ENCODE measurements around the gene CALHM3. TPM values are rescaled to one million over a fixed set of nuclear protein-coding genes. Genes with fewer than 3 reads are reported as not detected.

The CALHM3 gene
- total and polyA plus RNA-seq, 2 donors from 2014 or later: not detected

- Histone ChIP-seq H3K27ac (ENCODE audit: low read depth in 2 of 2, low read length in 2 of 2) (no peak overlapping the region), H3K4me1 (ENCODE audit: control insufficient read depth in 2 of 3, insufficient read depth in 2 of 3, low read depth in 1 of 3, low read length in 3 of 3) (no peaks in the 10 kb centered on the region), H3K4me3 (ENCODE audit: low read length in 3 of 3) (no peak overlapping the region), H3K9me3 (ENCODE audit: control insufficient read depth in 2 of 3, insufficient read depth in 1 of 3, low read length in 3 of 3) (no peaks in the 10 kb centered on the region), H3K9ac (ENCODE audit: low read length in 3 of 3) (no peak overlapping the region), H3K27me3 (ENCODE audit: control insufficient read depth, insufficient read depth, low read length) (no peaks in the 10 kb centered on the region), H3K36me3 (ENCODE audit: control insufficient read depth in 2 of 3, insufficient read depth in 3 of 3, low read length in 3 of 3) (peaks cover 0 to 54% (median 28%) of the 10 kb centered on the region in 3 donors)
- FAIRE-seq (no peak), DNase-seq (no peak)
- no peak for TF ChIP-seq CTCF (IDR thresholded peaks at IDR 0.05; ENCODE audit: borderline replicate concordance, extremely low read depth, insufficient read depth)
- intact Hi-C loops (cut with DNase I): no loop called here
These were observed 39.3 kb downstream of the CALHM3 start for GRCh38 chr10:103439776-103440175.

- intact Hi-C loops (cut with DNase I): no loop called here
- FAIRE-seq (no peak), DNase-seq (no peak)
These were observed 45.2 kb downstream of the CALHM3 start for GRCh38 chr10:103433858-103434257.

GRCh38 chr10:103431902-103432301 is 47.1 kb downstream of the CALHM3 start:
- no peak for TF ChIP-seq CTCF (IDR thresholded peaks at IDR 0.05; ENCODE audit: borderline replicate concordance, extremely low read depth, insufficient read depth)
- H3K27me3 ChIP-seq (ENCODE audit: control insufficient read depth, insufficient read depth, low read length): no peaks in the 10 kb centered on the region
- no peaks in the 10 kb centered on the region for H3K9me3 ChIP-seq (ENCODE audit: control insufficient read depth in 2 of 3, insufficient read depth in 1 of 3, low read length in 3 of 3)
- DNase-seq: no peak
- intact Hi-C loops (cut with DNase I): no loop called here
- peaks cover 3 to 30% (median 23%) of the 10 kb centered on the region in 3 donors for H3K36me3 ChIP-seq (ENCODE audit: control insufficient read depth in 2 of 3, insufficient read depth in 3 of 3, low read length in 3 of 3)
- H3K27ac ChIP-seq (ENCODE audit: low read depth in 2 of 2, low read length in 2 of 2): no peak overlapping the region
- no peaks in the 10 kb centered on the region for H3K4me1 ChIP-seq (ENCODE audit: control insufficient read depth in 2 of 3, insufficient read depth in 2 of 3, low read depth in 1 of 3, low read length in 3 of 3)
- no peak for FAIRE-seq
- H3K4me3 ChIP-seq (ENCODE audit: low read length in 3 of 3): no peak overlapping the region
- no peak overlapping the region for H3K9ac ChIP-seq (ENCODE audit: low read length in 3 of 3)

More at GRCh38 chr10:103433858-103434257, 45.2 kb downstream of the CALHM3 start:
- Histone ChIP-seq H3K27ac (ENCODE audit: low read depth in 2 of 2, low read length in 2 of 2) (no peak overlapping the region), H3K9ac (ENCODE audit: low read length in 3 of 3) (no peak overlapping the region), H3K4me1 (ENCODE audit: control insufficient read depth in 2 of 3, insufficient read depth in 2 of 3, low read depth in 1 of 3, low read length in 3 of 3) (no peaks in the 10 kb centered on the region), H3K9me3 (ENCODE audit: control insufficient read depth in 2 of 3, insufficient read depth in 1 of 3, low read length in 3 of 3) (no peaks in the 10 kb centered on the region), H3K4me3 (ENCODE audit: low read length in 3 of 3) (no peak overlapping the region), H3K27me3 (ENCODE audit: control insufficient read depth, insufficient read depth, low read length) (no peaks in the 10 kb centered on the region), H3K36me3 (ENCODE audit: control insufficient read depth in 2 of 3, insufficient read depth in 3 of 3, low read length in 3 of 3) (peaks cover 3 to 32% (median 23%) of the 10 kb centered on the region in 3 donors)
- no peak for TF ChIP-seq CTCF (IDR thresholded peaks at IDR 0.05; ENCODE audit: borderline replicate concordance, extremely low read depth, insufficient read depth)

- Histone ChIP-seq H3K4me3 (ENCODE audit: low read length in 3 of 3) (no peak overlapping the region), H3K36me3 (ENCODE audit: control insufficient read depth in 2 of 3, insufficient read depth in 3 of 3, low read length in 3 of 3) (peaks cover 5 to 32% (median 24%) of the 10 kb centered on the region in 3 donors), H3K9ac (ENCODE audit: low read length in 3 of 3) (no peak overlapping the region), H3K9me3 (ENCODE audit: control insufficient read depth in 2 of 3, insufficient read depth in 1 of 3, low read length in 3 of 3) (no peaks in the 10 kb centered on the region), H3K27ac (ENCODE audit: low read depth in 2 of 2, low read length in 2 of 2) (no peak overlapping the region), H3K27me3 (ENCODE audit: control insufficient read depth, insufficient read depth, low read length) (no peaks in the 10 kb centered on the region), H3K4me1 (ENCODE audit: control insufficient read depth in 2 of 3, insufficient read depth in 2 of 3, low read depth in 1 of 3, low read length in 3 of 3) (no peaks in the 10 kb centered on the region)
- no peak for TF ChIP-seq CTCF (IDR thresholded peaks at IDR 0.05; ENCODE audit: borderline replicate concordance, extremely low read depth, insufficient read depth)
- intact Hi-C loops (cut with DNase I): no loop called here
- no peak for DNase-seq
- FAIRE-seq: no peak
These were observed 49.4 kb downstream of the CALHM3 start for GRCh38 chr10:103429647-103430046.

Data from kidney (tissue), 14 donors.